ENCODE results near the gene PVALEF.

- TF ChIP-seq CTCF (IDR thresholded peaks at IDR 0.05) (no peak), TCF7L2 (IDR thresholded peaks at IDR 0.05; ENCODE audit: low read depth, low read length) (no peak), POLR2AphosphoS5 (IDR thresholded peaks at IDR 0.05; ENCODE audit: low read depth, low read length) (no peak; the same call in 1 of the 2 replicates)
Measured at GRCh38 chr17:81117672-81118198, 47.6 kb upstream of the PVALEF start.

All from Panc1 (cell line).